A549 (cell line): ENCODE data around the gene PODN. TPM values are rescaled to one million over a fixed set of nuclear protein-coding genes. Genes with fewer than 3 reads are reported as not detected.
A peak's percentile ranks its signal among the peaks of the same experiment; 100 is the strongest.

Source experiments
- ATAC-seq, 2 experiments: fragments of 200-7000 bp in 1 of 2; fragments of >200 bp in 1 of 2; cut with Nextera tagmentation in 1 of 2; cut with Tn5 transposase in 1 of 2; 3 replicates each; pipeline versions ENCODE4 v1.8.0 to v1.9.1; 2018 to 2020; ENCODE audit warnings: mild to moderate bottlenecking in 1 of 2, moderate library complexity in 1 of 2
- CTCF ChIA-PET: fragments of 300-600 bp; sonication (Branson Sonifier 250); formaldehyde crosslinking; extraction: SDS; loops from one replicate; lab custom pipeline; 2021; ENCODE audit warnings: antibody characterized with exemption, inconsistent platforms; lab: Yijun Ruan, JAX
- POLR2A ChIA-PET: fragments of 350-600 bp; formaldehyde crosslinking; extraction: SDS; loops from one replicate; lab custom pipeline; 2021; ENCODE audit warnings: antibody characterized with exemption, inconsistent platforms; lab: Yijun Ruan, JAX
- DNase-seq, 2 experiments: peaks; one replicate each; pipeline versions ENCODE4 v3.0.0 to v3.0.0-alpha.2; 2011 to 2016; ENCODE audit warnings: low read depth in 1 of 2, low spot score in 1 of 2
- FAIRE-seq: peaks from 2 replicates; lab custom pipeline; 2011; peaks lifted over from hg19 to GRCh38; lab: Jason Lieb, UNC
- H3K27ac ChIP-seq, 2 experiments: fragments of >200 bp; sonication (Bioruptor Twin); formaldehyde crosslinking; 3 replicates each; pipeline ENCODE4 v1.5.1; 2016 to 2017
- H3K4me1 ChIP-seq: fragments of >200 bp; sonication (Bioruptor Twin); formaldehyde crosslinking; 3 replicates; pipeline ENCODE4 v1.6.1; 2016
- H3K4me2 ChIP-seq: fragments of >200 bp; sonication (Bioruptor Twin); formaldehyde crosslinking; 3 replicates; pipeline ENCODE4 v1.6.1; 2016
- H3K4me3 ChIP-seq: fragments of >200 bp; sonication (Bioruptor Twin); formaldehyde crosslinking; 3 replicates; pipeline ENCODE4 v1.5.1; 2016
- H3K9me3 ChIP-seq: fragments of >200 bp; sonication (Bioruptor Twin); formaldehyde crosslinking; 3 replicates; pipeline ENCODE4 v1.6.1; 2016
- CHD4 ChIP-seq: fragments of 200-600 bp; sonication (generic); IDR thresholded peaks from 2 replicates; pipeline ENCODE4 v1.6.1; 2016; ENCODE audit warnings: antibody characterized with exemption, mild to moderate bottlenecking, borderline replicate concordance
- EP300 ChIP-seq, 2 experiments: fragments of >200 bp; sonication (Bioruptor Twin); formaldehyde crosslinking; IDR thresholded peaks; 2 replicates in 1 of 2; 3 replicates in 1 of 2; pipeline ENCODE4 v1.6.1; 2016 to 2017
- ESRRA ChIP-seq: fragments of 150-350 bp; IDR thresholded peaks from 2 replicates; pipeline ENCODE4 v1.6.1; 2014; ENCODE audit warnings: mild to moderate bottlenecking, low read length, borderline replicate concordance
- GATA3 ChIP-seq: IDR thresholded peaks from 2 replicates; pipeline ENCODE4 v1.6.1; 2012; ENCODE audit warnings: borderline replicate concordance
- HOXA7 ChIP-seq: fragments of 250-450 bp; sonication (Bioruptor Pico); IDR thresholded peaks from 2 replicates; pipeline ENCODE4 v1.5.0; 2020; ENCODE audit warnings: mild to moderate bottlenecking, moderate library complexity
- KDM1A ChIP-seq: fragments of 200-600 bp; sonication (generic); IDR thresholded peaks from 2 replicates; pipeline ENCODE4 v1.6.1; 2016; ENCODE audit warnings: low read depth, mild to moderate bottlenecking
- KDM5A ChIP-seq: fragments of 200-600 bp; sonication (generic); IDR thresholded peaks from 2 replicates; pipeline ENCODE4 v1.6.1; 2016; ENCODE audit warnings: antibody characterized with exemption, mild to moderate bottlenecking
- NR3C1 ChIP-seq: fragments of >200 bp; sonication (Bioruptor Twin); formaldehyde crosslinking; IDR thresholded peaks from 3 replicates; pipeline ENCODE4 v1.6.1; 2017
- RAD21 ChIP-seq, 2 experiments: fragments of >200 bp in 1 of 2; sonication (Bioruptor Twin) in 1 of 2; formaldehyde crosslinking in 1 of 2; IDR thresholded peaks in 1 of 2; conservative IDR thresholded peaks in 1 of 2; 2 replicates in 1 of 2; 3 replicates in 1 of 2; pipeline ENCODE4 v1.6.1; 2012 to 2018; ENCODE audit warnings: inconsistent platforms in 1 of 2
- RCOR1 ChIP-seq: fragments of 150-350 bp; IDR thresholded peaks from 2 replicates; pipeline ENCODE4 v1.6.1; 2014; ENCODE audit warnings: antibody characterized with exemption, low read length, low read depth
- WGBS: methylation state at CpG from one replicate; pipeline ENCODE4 v1.1.6; 2017; ENCODE audit errors: missing lambda C conversion rate; 5-methylcytosine and 5-hydroxymethylcytosine counted together
- polyA plus RNA-seq, 4 experiments: library from polyadenylated mRNA; depleted of rRNA in 3 of 4; stranded (reverse); fragments of >200 nt; fragmentation: RNase III in 1 of 4; extraction: RNeasy Plus Mini Kit Qiagen cat#74134 plus additional on column Dnase treatment in 1 of 4; gene quantifications; 2 replicates in 3 of 4; 3 replicates in 1 of 4; pipeline ENCODE4 v1.2.3, GENCODE V29; 2011 to 2017
- TF ChIP-seq, protein P1 (sequence below): fragments of 200-600 bp; sonication (generic); IDR thresholded peaks from 2 replicates; pipeline ENCODE4 v1.6.1; 2016; ENCODE audit warnings: antibody characterized with exemption, mild to moderate bottlenecking, moderate library complexity
- TF ChIP-seq, protein P2 (sequence below): fragments of 250-450 bp; sonication (Bioruptor Pico); IDR thresholded peaks from 2 replicates; pipeline ENCODE4 v1.5.0; 2021; ENCODE audit warnings: mild to moderate bottlenecking, moderate library complexity, borderline replicate concordance
- TF ChIP-seq, protein P3 (sequence below): fragments of 450-650 bp; IDR thresholded peaks from 2 replicates; pipeline ENCODE4 v1.6.1; 2014; ENCODE audit warnings: antibody characterized with exemption
- TF ChIP-seq, protein P4 (sequence below): IDR thresholded peaks from 2 replicates; pipeline ENCODE4 v1.6.1; 2012; ENCODE audit warnings: low read depth, borderline replicate concordance

The PODN gene
- polyA plus RNA-seq, 2 of the 4 experiments (the other 2 are of a cell fraction): 0.05 TPM; not detected in 1

DNA sequence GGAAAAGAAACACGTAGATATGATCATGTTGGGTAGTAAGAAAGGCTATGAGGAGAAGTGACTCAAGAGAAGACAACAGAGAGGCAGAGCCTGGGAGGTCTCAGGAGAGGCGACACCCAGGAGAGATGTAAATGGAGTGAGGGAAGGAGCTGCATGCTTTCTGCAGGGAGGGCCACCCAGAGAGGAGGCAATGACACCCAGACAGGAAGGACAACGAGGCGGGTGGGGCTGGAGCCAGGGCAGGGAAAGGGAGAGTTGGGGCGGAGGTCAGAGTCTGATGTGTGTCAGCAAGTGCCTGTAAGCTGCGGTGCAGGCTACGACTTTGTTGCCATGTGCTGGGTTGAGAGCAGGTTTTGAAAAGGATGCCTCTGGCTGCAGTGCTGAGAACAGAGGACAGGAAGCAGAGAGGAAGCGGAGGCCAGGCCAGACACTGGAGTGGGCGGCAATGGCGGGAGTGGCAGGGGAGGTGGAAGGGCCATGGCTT, 49.1 kb downstream of the PODN start:
- DNase-seq: peak in 1 of 2 experiments; percentile 72
- peak overlapping the region; percentile 24; the same call in 1 of the 3 replicates for H3K4me2 ChIP-seq
- FAIRE-seq: no peak
- peaks cover 64% of the 10 kb centered on the region for H3K4me1 ChIP-seq
- POLR2A ChIA-PET: no interaction called here
- peak overlapping the region; percentile 81 to 86; a peak in 5 of 6 replicates for H3K27ac ChIP-seq
- peaks cover 8% of the 10 kb centered on the region for H3K9me3 ChIP-seq
- no peak overlapping the region for H3K4me3 ChIP-seq
- WGBS: 50% methylated on average over 10 of the region's 10 CpGs
- TF ChIP-seq EP300 (IDR thresholded peaks at IDR 0.05) (0 out of 5 replicates have a peak, but pooled peaks of 1 of the 2 experiments have one; percentile 23), HOXA7 (CRISPR knock-in tag) (no peak), RCOR1 (no peak), KDM1A (no peak)
- TF ChIP-seq, protein P1, sequence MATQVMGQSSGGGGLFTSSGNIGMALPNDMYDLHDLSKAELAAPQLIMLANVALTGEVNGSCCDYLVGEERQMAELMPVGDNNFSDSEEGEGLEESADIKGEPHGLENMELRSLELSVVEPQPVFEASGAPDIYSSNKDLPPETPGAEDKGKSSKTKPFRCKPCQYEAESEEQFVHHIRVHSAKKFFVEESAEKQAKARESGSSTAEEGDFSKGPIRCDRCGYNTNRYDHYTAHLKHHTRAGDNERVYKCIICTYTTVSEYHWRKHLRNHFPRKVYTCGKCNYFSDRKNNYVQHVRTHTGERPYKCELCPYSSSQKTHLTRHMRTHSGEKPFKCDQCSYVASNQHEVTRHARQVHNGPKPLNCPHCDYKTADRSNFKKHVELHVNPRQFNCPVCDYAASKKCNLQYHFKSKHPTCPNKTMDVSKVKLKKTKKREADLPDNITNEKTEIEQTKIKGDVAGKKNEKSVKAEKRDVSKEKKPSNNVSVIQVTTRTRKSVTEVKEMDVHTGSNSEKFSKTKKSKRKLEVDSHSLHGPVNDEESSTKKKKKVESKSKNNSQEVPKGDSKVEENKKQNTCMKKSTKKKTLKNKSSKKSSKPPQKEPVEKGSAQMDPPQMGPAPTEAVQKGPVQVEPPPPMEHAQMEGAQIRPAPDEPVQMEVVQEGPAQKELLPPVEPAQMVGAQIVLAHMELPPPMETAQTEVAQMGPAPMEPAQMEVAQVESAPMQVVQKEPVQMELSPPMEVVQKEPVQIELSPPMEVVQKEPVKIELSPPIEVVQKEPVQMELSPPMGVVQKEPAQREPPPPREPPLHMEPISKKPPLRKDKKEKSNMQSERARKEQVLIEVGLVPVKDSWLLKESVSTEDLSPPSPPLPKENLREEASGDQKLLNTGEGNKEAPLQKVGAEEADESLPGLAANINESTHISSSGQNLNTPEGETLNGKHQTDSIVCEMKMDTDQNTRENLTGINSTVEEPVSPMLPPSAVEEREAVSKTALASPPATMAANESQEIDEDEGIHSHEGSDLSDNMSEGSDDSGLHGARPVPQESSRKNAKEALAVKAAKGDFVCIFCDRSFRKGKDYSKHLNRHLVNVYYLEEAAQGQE: no peak
- TF ChIP-seq, all 56 proteins: peak for 1
- ATAC-seq: no peak; a peak in 1 of 6 replicates
- CTCF ChIA-PET: interaction anchor here (1.2 kb wide), 1 partner anchor 31 kb away, joined by 3 read pairs; no protein-coding TSS in a partner anchor

DNA sequence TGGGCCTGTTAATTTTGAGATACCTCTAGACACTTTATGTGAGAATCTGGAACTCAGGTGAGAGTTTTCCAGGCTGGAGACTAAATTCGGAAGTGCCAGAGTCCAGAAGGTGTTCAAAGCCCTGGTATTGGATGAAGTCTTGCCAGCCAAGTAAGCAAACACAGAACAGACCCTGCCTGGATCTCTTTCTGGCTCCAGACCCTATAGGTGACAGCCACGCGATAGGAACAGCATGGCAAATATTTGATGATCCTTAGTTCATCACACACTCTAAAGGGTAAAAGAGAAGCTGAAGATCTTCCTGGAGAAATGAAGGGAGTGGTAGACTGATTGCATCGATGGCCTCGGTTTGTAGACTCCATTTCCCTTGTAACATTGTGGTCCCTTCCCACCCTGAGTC, 49.7 kb downstream of the PODN start:
- POLR2A ChIA-PET: no interaction called here
- Histone ChIP-seq H3K4me2 (no peak overlapping the region), H3K4me1 (peaks cover 65% of the 10 kb centered on the region), H3K27ac (peak overlapping the region; percentile 81 to 86; a peak in 5 of 6 replicates), H3K4me3 (no peak overlapping the region), H3K9me3 (peaks cover 8% of the 10 kb centered on the region)
- TF ChIP-seq CHD4 (no peak), RCOR1 (no peak), RAD21 (conservative IDR thresholded peaks at IDR 0.05 in 1 of 2, IDR thresholded peaks at IDR 0.05 in 1 of 2) (no peak), ESRRA (no peak), KDM5A (no peak)
- TF ChIP-seq, protein P2, sequence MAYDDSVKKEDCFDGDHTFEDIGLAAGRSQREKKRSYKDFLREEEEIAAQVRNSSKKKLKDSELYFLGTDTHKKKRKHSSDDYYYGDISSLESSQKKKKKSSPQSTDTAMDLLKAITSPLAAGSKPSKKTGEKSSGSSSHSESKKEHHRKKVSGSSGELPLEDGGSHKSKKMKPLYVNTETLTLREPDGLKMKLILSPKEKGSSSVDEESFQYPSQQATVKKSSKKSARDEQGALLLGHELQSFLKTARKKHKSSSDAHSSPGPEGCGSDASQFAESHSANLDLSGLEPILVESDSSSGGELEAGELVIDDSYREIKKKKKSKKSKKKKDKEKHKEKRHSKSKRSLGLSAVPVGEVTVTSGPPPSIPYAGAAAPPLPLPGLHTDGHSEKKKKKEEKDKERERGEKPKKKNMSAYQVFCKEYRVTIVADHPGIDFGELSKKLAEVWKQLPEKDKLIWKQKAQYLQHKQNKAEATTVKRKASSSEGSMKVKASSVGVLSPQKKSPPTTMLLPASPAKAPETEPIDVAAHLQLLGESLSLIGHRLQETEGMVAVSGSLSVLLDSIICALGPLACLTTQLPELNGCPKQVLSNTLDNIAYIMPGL: no peak
- TF ChIP-seq, protein P3, sequence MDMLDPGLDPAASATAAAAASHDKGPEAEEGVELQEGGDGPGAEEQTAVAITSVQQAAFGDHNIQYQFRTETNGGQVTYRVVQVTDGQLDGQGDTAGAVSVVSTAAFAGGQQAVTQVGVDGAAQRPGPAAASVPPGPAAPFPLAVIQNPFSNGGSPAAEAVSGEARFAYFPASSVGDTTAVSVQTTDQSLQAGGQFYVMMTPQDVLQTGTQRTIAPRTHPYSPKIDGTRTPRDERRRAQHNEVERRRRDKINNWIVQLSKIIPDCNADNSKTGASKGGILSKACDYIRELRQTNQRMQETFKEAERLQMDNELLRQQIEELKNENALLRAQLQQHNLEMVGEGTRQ: no peak
- CTCF ChIA-PET: interaction anchor here (0.6 to 1.2 kb wide), 2 partner anchors 31 to 688 kb away, joined by 3 to 4 read pairs; no protein-coding TSS in a partner anchor
- no peak for ATAC-seq
- WGBS: 72% methylated on average over 5 of the region's 5 CpGs
- DNase-seq: no peak
- no peak for FAIRE-seq

DNA sequence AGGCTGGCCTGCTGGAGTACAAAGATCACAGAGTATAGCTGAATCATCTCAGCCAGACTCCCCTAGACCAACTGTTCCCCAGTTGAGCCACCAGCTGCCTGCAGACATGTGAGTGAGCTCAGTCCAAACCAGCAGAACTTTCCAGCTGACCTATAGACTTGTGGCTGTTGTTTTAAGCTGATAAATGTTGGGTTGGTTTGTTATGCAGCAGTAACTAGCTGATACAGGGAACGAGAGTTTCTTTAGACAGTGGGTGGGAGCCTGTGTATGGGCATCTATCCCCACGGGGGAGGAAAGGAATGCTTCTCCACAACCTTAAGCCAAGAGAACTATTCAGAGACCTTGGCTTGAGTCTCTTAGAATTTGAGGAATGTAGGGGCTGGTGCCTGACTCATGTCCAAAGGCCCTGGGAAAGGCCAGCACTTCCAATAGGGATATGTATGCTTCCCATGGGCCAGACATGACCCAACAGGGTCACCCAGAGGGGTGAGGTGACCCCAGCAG, 50.3 kb downstream of the PODN start:
- CTCF ChIA-PET: interaction anchor here (1.2 kb wide), 1 partner anchor 32 kb away, joined by 3 read pairs; no protein-coding TSS in a partner anchor
- peaks cover 59% of the 10 kb centered on the region for H3K4me1 ChIP-seq
- FAIRE-seq (no peak), DNase-seq (peak in 1 of 2 experiments; percentile 67), ATAC-seq (peak in 1 of 2 experiments; percentile 24; a peak in 3 of 6 replicates)
- TF ChIP-seq EP300 (IDR thresholded peaks at IDR 0.05): no peak
- TF ChIP-seq NR3C1: no peak
- TF ChIP-seq, protein P4, sequence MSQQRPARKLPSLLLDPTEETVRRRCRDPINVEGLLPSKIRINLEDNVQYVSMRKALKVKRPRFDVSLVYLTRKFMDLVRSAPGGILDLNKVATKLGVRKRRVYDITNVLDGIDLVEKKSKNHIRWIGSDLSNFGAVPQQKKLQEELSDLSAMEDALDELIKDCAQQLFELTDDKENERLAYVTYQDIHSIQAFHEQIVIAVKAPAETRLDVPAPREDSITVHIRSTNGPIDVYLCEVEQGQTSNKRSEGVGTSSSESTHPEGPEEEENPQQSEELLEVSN: no peak
- TF ChIP-seq GATA3: peak; percentile 11; the same call in 1 of the 2 replicates
- H3K4me2 ChIP-seq: no peak overlapping the region
- 49% methylated on average over 2 of the region's 2 CpGs for WGBS
- H3K4me3 ChIP-seq: no peak overlapping the region
- peak overlapping the region; percentile 81 to 86; a peak in 5 of 6 replicates for H3K27ac ChIP-seq
- peaks cover 8% of the 10 kb centered on the region for H3K9me3 ChIP-seq
- POLR2A ChIA-PET: no interaction called here
